Measurements from ENCODE around the gene CD82.
A peak's percentile ranks its signal among the peaks of the same experiment; 100 is the strongest.

CD82 gene

DNA sequence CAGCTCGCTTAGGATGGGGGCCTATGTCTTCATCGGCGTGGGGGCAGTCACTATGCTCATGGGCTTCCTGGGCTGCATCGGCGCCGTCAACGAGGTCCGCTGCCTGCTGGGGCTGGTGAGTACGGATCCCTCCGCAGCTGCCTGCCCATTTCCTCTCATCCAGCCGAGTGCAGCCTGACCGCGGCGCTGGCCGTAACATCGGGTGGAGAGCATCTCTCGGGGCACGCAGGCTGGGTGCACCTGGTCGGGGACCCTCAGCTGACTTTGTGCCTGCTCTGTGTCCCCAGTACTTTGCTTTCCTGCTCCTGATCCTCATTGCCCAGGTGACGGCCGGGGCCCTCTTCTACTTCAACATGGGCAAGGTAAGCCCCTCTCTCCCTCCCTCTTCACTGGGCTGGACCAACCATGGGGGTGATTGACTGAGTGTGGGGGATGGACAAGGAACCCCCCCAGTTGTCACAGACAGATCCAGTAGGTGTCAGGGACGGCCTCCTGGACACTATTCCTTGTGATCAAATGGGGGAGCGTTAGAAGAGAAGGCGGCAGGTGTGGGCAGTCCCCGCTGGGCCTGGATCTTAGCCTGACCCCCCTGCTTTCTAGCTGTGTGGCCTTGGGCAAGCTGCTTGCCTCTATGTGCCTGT lies 39.7 kb downstream of the CD82 start:
- no peak for DNase-seq

DNA sequence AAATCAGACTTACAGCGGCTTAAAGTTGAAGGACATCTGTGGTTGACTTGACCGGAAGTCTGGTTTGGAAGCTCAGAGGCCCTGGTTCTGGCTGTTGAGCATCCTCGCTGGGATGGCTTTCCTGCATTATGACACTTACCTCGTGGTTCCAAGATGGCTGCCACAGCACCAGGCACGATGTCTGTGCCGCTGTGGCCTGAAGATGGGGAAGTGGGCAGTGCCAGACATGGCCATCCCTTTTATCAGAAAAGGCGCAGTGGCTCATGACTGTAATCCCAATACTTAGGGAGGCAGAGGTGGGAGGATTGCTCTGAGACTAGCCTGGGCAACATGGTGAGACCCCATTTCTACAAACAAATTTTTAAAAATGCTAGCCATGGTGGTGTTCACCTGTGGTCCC lies 40.5 kb downstream of the CD82 start:
- DNase-seq, result no peak

DNA sequence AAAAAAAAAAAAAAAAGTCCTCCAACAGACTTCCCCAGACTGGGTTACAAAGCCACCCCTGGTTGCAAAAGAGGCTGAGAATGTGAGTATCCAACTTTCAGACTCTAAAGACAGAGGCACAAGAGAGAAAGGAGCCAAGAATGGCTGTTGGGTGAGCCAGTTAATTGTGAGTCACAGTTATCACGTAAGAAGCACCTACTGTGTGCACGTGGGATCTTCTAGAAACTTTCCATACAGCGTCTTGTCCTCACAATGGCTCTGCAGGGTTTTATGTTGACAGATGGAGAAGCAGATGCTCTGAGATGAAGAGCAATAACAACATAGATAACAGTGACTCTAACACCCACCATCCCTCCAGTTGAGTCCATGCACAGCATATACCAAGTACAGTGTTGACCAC lies 41.0 kb downstream of the CD82 start:
- no peak for DNase-seq

DNA sequence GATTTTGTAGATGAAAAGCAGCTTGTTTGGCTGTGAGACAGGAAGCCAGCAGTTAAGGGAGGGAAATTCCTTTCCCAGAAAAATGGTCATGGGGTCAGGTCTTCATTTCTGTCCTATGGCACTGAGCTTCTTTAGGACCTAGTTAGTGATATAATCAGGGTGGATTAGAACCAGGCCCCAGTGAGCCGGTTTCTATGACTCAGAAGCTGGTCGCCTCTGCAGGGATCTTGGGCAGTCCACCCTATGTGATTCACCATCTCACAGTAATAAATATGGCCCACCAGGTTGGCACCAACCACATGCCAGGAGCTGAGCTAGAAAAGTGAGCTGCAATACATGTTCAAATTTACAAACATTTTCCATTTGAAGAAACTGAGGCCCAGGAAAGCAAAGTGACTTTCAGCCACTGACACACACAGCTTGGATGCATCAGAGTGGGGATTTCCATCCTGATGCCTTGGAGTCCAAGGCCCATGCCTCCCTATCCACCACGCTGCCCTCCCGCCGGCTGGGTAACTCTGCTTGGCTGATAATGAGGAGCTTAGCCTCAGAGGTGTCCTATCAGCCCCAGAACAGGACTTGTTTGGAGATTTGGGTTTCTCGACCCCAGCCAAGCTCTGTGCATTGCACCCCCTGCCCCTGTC lies 42.0 kb downstream of the CD82 start:
- no peak for DNase-seq

DNA sequence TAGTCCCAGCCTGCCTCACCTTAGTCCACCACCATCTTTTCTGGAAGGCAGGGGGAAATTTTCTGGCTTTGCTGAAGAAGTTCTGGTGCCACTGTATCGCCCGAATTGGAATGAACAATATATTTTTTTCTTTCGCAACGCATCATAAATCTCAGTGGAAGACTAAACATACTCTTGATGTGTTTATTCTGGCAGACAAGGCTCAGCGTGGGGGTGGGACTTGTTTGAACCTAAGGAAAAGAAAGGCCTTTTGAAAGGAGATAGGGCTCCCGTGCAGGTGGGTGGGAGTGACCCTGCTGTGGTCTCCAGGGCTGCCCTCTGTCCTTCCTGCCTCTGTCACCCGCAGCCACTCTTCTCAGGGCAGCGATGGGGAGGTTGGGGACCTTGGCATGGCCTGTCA lies 42.5 kb downstream of the CD82 start:
- no peak for DNase-seq

DNA sequence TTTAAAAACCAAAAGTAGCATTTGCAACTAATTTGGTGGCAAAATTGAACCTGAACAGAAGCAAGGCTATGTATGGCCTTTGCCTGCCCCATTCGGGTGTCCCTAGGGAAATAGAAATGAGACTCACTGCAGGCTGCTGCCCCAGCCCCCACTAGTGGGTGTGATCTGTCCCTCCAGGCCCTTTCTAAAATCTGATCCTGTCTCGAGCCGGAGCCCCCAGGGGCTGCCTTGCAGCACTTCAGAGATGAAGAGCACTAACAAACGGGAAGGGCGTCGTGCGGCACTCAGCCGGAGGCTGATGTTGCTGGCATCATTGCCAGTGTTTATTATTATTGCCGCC lies 43.2 kb downstream of the CD82 start:
- no peak for DNase-seq

DNA sequence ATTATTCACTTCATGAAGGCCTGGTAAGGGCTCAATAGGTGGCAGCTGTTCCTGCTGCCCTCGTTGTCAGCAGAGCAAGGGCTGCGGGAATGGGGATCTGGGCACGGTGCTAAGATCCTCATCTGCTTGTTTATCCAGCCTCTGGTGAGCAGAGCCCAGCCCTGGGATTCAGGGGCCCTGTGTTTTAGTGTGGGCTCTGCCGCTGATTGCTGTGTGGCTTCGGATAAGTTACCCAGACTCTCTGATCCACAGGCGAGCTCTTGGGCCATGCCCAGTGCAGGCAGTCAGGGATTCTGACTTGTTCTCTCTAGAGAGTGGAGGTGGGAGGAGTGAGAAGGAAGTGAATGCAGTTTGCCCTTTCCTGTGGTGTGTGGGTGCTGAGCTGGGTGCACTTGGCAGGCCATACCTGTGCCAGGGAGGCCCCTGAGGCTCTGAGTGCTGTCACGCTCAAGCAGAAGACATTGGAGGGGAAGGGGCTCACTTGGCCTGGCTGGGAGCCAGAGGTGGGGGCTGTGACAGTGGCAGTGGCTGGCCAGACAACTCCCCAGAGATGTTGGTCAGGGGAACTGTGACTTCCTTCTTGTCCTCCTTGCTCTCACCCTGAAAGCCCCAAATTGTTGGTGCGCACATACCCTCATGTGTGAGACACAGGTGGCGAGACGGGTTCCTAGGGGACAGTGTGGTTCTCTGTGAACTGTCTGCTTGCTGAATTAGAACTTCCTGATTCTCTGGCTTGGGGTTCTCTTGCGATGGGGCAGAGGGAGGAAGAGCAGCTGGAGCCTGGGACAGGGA lies 43.7 kb downstream of the CD82 start:
- DNase-seq, result peak; percentile 39

DNA sequence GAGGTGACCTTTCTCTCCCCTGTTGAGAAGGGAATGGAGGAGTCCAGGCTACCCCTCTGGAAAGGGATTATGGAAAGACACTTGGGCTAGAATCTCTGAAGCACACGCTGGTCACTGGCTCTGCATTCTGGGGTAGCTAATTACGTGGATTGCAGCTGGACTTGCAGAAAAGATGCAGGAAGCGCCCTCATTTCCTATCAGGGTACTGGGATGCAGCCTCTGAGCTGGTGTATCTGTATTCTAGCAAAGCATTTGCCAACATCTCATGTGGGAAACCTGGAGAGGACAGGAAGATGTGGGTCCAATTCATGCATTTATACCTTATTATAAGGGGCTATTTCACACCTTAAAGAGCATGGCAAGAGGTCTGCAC lies 44.3 kb downstream of the CD82 start:
- DNase-seq, result no peak

DNA sequence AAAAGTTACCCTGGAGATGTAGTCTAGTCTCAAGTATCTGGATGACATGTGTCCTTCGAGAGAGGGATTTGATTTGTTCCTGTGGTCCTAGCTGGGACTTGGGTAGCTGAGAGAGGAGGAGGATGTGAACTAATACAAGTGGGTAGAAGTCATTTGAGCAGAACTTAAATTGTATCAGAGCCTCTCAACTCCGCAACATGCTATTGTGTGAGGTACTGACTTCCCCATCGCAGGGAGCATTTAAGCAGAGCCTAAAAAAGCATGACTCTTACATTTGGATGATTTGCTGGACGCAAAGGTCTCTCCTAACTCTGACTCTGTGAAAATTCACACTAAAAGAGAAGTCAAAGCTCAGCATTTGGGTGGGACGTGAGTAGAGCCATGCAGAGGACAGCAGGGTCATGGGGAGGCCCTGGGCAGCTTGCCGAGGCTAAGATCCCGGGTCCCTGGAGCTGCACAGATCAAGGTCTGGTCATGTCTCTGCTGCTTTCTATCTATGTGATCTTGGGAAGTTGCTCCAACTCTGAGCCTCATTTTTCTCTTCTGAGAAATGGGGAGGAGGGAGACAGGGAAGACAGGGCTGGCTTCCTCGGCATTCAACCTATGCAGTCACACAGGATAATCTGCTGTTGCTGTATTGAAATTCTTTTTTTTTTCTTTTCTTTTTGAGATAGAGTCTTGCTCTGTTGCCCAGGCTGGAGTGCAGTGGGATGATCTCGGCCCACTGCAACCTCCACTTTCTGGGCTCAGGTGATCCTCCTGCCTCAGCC lies 44.9 kb downstream of the CD82 start:
- no peak for DNase-seq

DNA sequence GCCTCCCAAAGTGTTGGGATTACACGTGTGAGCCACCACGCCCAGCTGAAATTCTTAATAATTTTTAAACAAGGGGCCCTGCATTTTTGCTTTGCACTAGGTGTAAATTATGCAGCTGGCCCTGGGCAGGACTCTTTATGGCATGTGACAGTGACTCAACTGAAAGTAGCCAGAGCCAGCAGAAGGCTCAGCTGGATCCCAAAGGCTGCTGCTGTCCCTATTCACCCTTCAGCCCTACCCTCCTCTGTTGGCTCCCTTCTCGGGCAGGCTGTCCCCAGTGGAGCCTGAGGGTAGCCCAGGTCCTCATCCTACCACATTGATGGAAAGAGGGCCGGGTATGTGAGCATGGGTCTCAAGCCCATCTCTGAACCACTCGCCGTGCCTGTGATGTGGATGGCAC lies 45.6 kb downstream of the CD82 start:
- DNase-seq, result no peak

DNA sequence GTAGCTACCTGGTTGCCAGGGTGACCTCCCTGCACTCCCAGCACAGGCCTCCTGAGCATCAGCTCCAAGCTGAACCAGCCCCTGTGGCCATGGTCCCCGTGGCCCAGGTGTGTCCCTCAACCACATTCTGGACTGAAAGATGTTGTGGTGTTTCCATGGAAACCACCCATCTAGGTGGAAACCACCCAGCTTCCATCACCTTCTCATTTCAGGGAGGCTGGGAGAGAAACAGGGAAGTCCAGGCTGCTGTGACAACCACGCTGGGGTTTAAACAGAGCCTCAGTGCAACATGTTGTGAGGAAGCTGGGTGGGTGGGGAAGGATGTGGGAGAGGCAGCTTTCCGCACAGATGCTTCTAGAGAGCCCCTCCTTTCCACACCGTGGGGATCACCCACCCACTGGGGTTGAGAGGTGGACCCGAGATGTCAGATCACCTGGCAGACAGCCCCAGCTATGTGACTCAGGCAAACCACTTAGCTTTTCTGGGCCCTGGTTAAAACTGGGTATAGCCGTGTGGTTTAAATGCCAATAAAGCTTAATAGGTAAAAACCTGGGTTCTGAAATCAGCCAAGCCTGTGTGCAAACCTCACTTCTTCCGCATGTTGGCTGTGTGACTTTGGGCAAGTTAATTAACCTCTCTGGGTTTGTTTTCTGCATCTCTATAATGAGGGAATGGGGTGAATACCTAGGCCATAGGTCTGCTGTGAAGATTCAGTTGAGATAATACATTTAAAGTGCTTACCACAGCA lies 46.4 kb downstream of the CD82 start:
- peak; percentile 80 for DNase-seq

DNA sequence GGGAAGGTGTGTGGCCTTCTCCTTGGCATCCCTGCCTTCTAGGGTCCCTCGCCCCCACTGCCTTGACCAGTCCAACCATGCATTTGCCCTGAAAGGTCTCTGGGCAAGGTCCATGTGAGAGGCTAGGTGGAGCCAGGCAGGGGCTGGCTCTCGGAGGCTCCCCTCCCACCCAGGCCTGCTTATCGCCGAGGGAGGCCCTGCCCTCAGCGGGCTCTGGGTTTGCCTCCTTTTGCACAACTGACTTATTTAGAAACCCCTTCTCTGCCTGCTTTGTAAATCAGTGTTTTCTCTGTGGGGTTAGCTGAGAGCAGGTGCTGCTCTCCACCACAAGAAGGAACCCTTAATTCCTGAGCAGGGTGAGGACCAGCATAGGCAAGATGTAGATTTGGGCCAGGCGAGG lies 47.7 kb downstream of the CD82 start:
- no peak for DNase-seq

DNA sequence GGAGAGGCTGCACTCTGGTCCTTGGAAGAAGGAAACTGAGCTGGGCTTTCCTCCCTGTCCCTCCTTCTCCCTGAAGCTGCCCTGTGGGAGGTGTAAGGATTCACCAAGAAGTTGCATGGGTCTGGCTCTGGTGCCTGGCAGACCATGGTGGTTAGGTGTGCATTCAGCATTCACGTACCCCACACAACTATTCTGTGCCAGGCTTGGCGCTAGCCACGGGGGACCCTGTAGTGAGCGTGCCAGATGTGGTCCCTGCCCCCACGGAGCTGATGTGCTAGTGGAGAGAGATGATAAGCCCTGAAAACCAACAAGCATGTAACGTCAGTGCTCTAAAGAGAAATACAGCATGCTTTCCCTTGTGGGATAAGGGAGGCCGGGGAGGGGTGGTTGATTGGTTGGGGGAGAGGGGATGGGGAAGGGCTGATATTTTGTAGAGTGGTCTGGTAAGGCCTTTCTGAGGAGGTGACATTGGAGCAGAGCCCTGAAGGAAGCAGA lies 48.9 kb downstream of the CD82 start:
- no peak for DNase-seq

DNA sequence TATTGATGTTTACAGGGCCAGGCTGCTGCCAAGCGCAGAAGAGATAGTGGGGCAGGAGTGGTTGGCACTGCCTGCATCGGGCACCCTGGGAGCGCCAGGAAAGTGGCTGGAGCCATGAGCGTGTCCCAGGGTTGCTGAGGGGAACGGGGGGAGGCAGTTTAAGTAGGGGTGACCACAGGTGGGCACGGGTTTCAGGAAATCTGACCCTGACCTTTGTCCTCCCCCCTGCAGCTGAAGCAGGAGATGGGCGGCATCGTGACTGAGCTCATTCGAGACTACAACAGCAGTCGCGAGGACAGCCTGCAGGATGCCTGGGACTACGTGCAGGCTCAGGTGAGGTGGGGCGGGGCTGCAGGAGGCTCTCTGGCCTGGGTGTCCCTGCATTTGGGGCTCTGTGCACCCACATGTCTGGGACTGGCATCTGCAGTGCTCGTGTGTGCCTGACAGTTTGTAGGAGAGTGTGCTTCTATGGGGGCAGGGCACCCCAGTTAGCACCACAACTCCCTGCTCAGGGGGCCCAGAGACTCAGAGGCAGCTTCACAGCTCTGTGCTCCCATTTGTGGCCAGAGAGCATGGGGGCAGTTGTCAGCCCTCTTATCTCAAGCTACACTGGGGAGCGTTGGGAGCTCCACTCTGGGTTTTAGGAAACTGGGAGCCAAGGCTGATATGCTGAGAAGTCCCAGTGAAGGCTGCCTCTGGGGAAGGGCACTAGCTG lies 49.7 kb downstream of the CD82 start:
- DNase-seq, result no peak

DNA sequence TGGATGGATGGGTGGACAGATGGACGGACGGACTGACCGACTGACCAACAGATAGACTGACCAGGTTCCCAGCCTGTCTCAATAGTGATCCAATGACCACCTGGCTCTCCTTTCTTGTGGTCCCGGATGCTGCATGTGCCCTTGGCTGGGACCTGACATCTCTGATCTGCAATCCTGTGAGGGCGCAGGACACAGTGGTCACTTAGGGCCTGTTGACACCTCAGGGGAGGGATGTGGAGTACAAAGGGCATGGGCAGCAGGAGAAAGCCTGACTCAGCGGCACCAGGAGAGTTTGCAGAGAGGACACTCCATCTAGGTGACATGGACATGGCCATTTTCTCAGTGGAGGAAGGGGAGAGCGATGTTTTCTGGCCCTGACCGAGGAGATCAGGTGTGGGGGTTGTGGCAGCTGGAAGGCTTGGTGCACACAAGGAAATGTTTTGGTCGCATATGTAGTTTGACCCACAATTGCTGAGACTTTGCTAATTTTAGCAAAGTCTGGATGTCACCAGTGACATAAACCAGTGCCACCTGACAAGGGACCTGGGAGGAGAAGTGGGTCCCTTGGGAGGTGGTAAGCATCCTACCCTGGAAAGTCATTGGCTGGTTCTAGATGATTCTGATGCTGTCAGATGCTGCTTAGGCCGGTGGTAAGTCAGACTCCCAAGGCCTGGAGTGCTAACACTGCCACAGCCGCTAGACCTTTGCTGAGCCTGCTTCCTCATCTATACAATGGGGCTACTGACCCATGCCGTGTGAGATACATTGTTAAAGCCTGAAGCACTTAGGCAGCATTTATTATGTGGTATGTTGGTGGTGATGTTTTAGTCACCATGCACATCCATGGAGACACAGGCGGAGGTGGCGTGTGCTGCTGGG lies 50.7 kb downstream of the CD82 start:
- no peak for DNase-seq

DNA sequence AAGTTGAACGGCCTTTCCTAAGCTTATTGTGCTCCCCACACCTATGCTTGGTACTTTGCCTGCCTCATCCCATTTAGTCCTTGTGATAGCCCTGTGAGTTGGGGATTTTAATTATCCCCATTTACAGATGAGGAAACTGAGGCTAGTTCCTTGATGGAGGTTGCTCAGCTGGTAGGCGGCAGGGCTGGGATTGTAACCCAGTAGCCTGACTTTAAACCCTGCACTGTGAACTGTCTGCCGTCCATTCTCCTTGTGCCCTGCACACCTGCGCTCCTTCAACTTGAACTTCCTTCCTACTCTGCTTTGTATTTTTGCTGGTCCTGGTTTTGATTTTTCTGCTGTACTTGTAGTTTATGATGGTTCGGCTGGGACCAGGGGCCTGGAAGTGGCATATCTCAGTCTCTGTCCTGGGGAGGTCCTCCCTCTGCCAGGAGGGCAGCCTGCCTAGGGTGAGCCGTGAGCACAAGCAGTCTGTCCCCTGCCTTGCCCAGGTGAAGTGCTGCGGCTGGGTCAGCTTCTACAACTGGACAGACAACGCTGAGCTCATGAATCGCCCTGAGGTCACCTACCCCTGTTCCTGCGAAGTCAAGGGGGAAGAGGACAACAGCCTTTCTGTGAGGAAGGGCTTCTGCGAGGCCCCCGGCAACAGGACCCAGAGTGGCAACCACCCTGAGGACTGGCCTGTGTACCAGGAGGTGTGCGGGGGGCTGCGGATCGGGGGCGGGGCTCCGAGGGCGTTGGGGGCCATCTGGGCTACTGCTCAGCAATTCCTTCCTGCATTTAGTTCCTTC lies 52.4 kb downstream of the CD82 start:
- DNase-seq, result no peak

DNA sequence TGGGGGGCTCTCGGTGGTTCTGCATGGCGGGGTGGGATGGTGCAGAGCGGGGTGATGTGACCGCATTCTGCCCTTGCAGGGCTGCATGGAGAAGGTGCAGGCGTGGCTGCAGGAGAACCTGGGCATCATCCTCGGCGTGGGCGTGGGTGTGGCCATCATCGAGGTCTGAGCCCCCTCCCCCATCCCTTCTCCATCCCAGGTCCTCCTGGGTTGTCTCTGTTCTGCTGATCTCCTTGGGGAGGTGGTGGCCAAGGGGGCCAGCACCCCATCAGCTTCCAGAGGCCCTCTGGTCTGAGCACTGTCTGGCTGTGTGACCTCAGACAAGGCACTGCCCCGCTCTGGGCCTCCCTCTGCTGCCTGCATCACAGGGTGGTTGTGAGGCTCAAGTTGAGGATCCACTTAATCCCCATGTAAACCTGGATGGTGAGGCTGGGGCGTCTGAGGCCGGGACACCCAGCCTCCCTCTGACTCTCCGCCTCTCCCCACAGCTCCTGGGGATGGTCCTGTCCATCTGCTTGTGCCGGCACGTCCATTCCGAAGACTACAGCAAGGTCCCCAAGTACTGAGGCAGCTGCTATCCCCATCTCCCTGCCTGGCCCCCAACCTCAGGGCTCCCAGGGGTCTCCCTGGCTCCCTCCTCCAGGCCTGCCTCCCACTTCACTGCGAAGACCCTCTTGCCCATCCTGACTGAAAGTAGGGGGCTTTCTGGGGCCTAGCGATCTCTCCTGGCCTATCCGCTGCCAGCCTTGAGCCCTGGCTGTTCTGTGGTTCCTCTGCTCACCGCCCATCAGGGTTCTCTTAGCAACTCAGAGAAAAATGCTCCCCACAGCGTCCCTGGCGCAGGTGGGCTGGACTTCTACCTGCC lies 53.3 kb downstream of the CD82 start:
- DNase-seq, result no peak

DNA sequence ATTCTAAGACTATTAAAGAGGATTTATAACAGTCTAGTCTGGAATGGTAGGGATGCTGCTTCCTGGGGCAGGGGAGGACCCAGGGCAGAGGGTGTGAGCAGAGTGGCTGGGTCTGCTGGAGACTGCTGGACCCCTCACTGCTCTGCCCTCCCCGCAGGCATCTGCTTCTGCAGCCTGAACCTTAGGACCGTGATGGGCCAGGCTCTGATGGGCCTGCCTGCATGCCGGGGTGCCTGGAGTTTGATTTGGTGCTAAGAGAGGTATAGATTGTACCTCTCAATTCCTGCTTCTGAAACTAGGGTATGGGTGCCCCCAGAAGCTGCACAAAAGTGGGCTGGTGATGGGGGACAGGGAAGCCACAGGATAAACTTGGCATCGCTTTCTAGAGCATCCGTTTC lies 54.9 kb downstream of the CD82 start:
- no peak for DNase-seq

DNA sequence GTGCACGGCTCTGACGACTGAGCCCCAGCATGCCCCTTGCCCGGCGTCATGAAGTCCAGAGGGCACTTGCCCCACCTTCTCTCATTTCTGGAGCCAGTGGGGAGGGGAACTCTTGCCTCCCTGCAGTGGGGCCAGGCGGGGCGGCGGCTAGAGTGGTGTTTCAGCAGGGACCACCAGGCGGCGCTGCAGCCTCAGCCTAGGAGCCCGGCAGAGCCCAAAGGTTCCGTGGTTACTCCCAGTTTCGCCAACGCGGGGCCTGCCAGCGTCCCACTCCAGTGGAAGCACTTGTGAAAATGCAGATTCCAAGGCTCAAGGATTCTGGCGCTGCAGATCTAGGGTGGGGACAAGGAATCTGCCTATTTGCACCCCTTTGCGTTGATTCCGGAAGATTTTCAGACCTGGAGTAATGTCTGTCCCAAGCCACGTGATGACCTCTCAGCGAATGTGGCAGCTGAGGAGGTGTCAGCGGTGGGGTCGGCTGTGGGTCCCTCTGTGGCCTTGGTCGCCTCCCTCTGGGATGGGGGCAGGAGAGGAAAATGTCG lies 55.7 kb downstream of the CD82 start:
- DNase-seq, result peak; percentile 67

Measured in CD4-positive, alpha-beta T cell treated with Interleukin-12 subunit alpha and Interleukin-12 subunit beta, for 1 hour (primary cell).